Thyroid gland (tissue), 4 donors: ENCODE data around the gene SPTB. TPM values are rescaled to one million over a fixed set of nuclear protein-coding genes. Genes with fewer than 3 reads are reported as not detected.

Experiments
- DNase-seq, 2 donors: peaks; one replicate each; pipeline ENCODE4 v3.0.0-alpha.2; 2019
- H3K27ac ChIP-seq, 3 donors: fragments of 200-600 bp; sonication (generic); 1 replicate in 2 of 3; 2 replicates in 1 of 3; pipeline ENCODE4 v1.5.1; 2016 to 2019; ENCODE audit warnings: mild to moderate bottlenecking in 1 of 3, moderate library complexity in 1 of 3
- H3K27me3 ChIP-seq: fragments of 200-600 bp; sonication (generic); one replicate; pipeline ENCODE4 v1.5.1; 2019
- H3K36me3 ChIP-seq, 2 donors: fragments of 200-600 bp; sonication (generic); one replicate each; pipeline ENCODE4 v1.5.1; 2016 to 2019
- H3K4me1 ChIP-seq, 2 donors: fragments of 200-600 bp; sonication (generic); one replicate each; pipeline ENCODE4 v1.5.1; 2017 to 2019
- H3K4me3 ChIP-seq, 3 donors: fragments of 200-600 bp; sonication (generic); replicated peaks in 1 of 3; 1 replicate in 2 of 3; 2 replicates in 1 of 3; pipeline ENCODE4 v1.5.1; 2016; ENCODE audit warnings: mild to moderate bottlenecking in 1 of 3
- H3K9me3 ChIP-seq: fragments of 200-600 bp; sonication (generic); one replicate; pipeline ENCODE4 v1.5.1; 2017
- POLR2A ChIP-seq, 2 donors: fragments of 450-650 bp; IDR thresholded peaks; one replicate each; pipeline ENCODE4 v1.6.1; 2017; ENCODE audit warnings: antibody characterized with exemption in 2 of 2, mild to moderate bottlenecking in 2 of 2, moderate library complexity in 1 of 2
- WGBS, 2 donors: methylation state at CpG; one replicate each; pipeline ENCODE4 v1.1.5; 2017; 5-methylcytosine and 5-hydroxymethylcytosine counted together
- intact Hi-C: fragments of 100-400 bp; cut with DNase I; formaldehyde crosslinking; loops from one replicate; pipeline ENCODE4 v1.15.1; 2023
- total RNA-seq, 4 donors: library from RNA; depleted of rRNA; stranded (reverse); fragments of >200 nt; gene quantifications; one replicate each; pipeline ENCODE4 v1.2.3, GENCODE V29; 2016
- TF ChIP-seq, protein P1 (sequence below), 6 experiments: fragments of 200-600 bp in 3 of 6; fragments of 450-650 bp in 3 of 6; sonication (generic) in 3 of 6; IDR thresholded peaks; one replicate each; pipeline ENCODE4 v1.5.1; 2016 to 2019; ENCODE audit warnings: antibody characterized with exemption in 6 of 6, mild to moderate bottlenecking in 2 of 6, inconsistent platforms in 1 of 6, moderate library complexity in 1 of 6

SPTB gene
- total RNA-seq, 4 donors from 2014 or later = 0.33 to 1.9 (median 0.61) TPM

DNA sequence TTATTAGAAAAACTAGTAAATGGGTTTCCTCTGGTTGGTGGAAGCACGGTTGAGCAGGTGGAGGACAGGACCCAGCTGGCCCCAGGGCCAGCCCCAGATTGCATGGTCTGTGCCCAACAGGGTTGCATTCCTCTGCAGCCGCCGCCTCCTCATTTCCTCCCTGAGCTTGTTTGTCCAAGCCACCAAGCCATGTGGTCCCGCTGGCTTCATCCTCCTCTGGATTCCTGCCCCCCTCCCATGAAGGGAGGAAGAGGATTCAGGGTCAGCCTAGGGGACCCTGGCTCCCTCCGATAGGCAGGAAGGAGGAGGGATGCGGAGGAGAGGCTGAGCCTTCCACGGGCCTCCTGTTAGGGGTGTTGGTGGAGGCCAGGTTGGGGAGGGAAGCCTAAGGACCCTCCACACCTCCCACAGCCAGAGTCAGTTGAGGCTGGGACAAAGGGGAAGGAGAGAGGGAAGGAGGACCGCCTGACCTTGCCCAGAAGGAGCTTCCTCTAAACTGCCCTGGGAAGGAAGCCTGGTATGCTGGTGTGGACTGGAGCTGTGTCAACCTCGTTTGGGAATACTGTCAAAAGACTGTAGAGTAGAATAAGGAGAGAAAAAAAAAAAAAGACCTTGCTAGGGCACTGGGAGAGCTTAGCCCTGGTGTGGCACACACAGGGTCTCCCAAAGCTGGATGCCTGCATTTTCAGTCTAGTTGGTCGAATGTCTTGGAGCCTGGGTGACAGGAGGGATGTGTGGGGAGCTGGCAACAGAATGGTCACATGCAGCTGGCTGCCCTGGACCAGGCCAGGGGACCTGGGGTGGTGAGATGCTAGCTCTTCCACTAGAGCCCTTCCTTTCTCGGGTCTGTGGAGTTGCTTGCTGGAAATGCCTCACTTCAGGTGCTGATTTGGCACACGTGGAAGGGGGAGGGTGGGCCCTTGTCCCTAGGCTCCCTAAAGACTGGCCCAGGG lies 133.1 kb downstream of the SPTB start:
- Histone ChIP-seq H3K36me3 (peaks cover 23 to 29% of the 10 kb centered on the region in 2 donors), H3K27ac (peak overlapping the region; percentile 54 to 87 (median 70)), H3K27me3 (no peaks in the 10 kb centered on the region), H3K9me3 (no peaks in the 10 kb centered on the region), H3K4me3 (no peak overlapping the region), H3K4me1 (peaks cover 35 to 38% of the 10 kb centered on the region in 2 donors)
- peak; percentile 72 to 83 for DNase-seq
- intact Hi-C loops = no loop called here
- 40 to 44% methylated on average over 10 to 12 of the region's 12 CpGs for WGBS, 2 donors
- TF ChIP-seq, protein P1, sequence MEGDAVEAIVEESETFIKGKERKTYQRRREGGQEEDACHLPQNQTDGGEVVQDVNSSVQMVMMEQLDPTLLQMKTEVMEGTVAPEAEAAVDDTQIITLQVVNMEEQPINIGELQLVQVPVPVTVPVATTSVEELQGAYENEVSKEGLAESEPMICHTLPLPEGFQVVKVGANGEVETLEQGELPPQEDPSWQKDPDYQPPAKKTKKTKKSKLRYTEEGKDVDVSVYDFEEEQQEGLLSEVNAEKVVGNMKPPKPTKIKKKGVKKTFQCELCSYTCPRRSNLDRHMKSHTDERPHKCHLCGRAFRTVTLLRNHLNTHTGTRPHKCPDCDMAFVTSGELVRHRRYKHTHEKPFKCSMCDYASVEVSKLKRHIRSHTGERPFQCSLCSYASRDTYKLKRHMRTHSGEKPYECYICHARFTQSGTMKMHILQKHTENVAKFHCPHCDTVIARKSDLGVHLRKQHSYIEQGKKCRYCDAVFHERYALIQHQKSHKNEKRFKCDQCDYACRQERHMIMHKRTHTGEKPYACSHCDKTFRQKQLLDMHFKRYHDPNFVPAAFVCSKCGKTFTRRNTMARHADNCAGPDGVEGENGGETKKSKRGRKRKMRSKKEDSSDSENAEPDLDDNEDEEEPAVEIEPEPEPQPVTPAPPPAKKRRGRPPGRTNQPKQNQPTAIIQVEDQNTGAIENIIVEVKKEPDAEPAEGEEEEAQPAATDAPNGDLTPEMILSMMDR (IDR thresholded peaks at IDR 0.05) = no peak
- TF ChIP-seq POLR2A (IDR thresholded peaks at IDR 0.05) = no peak

DNA sequence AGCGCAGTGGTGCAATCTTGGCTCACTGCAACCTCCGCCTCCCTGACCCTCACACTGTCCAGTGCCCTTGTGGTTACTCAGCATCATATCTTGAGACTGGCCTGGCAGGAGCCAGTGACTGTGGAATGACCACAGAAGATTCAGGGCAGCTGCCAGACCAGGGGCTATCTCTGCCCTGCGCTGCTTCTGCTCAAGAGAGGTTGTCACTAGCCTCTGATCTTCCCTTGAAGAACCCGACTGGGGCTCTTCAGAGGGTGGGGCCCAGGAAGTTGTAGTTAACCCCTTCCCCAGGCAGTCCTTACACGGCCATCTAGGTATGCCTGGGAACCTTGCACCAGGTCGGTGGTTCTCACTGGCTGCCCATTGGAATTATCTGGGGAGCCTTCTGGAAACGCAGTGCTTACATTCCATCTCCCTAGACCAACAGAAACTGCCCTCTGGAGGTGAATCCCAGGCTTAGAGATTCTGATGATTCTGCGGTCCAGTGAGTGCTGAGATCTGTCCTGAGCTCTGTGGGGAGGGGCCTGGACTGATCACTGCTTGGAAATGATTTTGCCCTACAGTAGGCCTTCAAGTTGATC lies 134.1 kb downstream of the SPTB start:
- WGBS, 2 donors = 29 to 36% methylated on average over 4 to 8 of the region's 8 CpGs
- peak; percentile 64 to 72 for DNase-seq
- Histone ChIP-seq H3K27ac (peak overlapping the region; percentile 54 to 87 (median 70)), H3K9me3 (no peaks in the 10 kb centered on the region), H3K36me3 (peaks cover 32 to 39% of the 10 kb centered on the region in 2 donors), H3K4me1 (peaks cover 35 to 38% of the 10 kb centered on the region in 2 donors), H3K27me3 (no peaks in the 10 kb centered on the region), H3K4me3 (no peak overlapping the region)
- intact Hi-C loops = no loop called here
- TF ChIP-seq POLR2A (IDR thresholded peaks at IDR 0.05) = no peak
- TF ChIP-seq, protein P1 (IDR thresholded peaks at IDR 0.05) = peak in 3 of 6 experiments; percentile 10 to 41 (median 15)

GRCh38 chr14:64743061-64743460 lies 136.6 kb downstream of the SPTB start:
- Histone ChIP-seq H3K4me3 (no peak overlapping the region), H3K9me3 (no peaks in the 10 kb centered on the region), H3K4me1 (peaks cover 38 to 45% of the 10 kb centered on the region in 2 donors), H3K36me3 (peaks cover 32 to 43% of the 10 kb centered on the region in 2 donors), H3K27ac (no peak overlapping the region), H3K27me3 (no peaks in the 10 kb centered on the region)
- intact Hi-C loops = no loop called here
- 82 to 96% methylated on average over 3 to 10 of the region's 27 CpGs for WGBS, 2 donors
- no peak for DNase-seq
- no peak for TF ChIP-seq POLR2A (IDR thresholded peaks at IDR 0.05)
- TF ChIP-seq, protein P1 (IDR thresholded peaks at IDR 0.05) = no peak

GRCh38 chr14:64741961-64742360 lies 137.7 kb downstream of the SPTB start:
- Histone ChIP-seq H3K36me3 (peaks cover 32 to 43% of the 10 kb centered on the region in 2 donors), H3K27ac (no peak overlapping the region), H3K27me3 (no peaks in the 10 kb centered on the region), H3K4me1 (peaks cover 40 to 45% of the 10 kb centered on the region in 2 donors), H3K4me3 (no peak overlapping the region), H3K9me3 (no peaks in the 10 kb centered on the region)
- intact Hi-C loops = no loop called here
- no peak for DNase-seq
- 97 to 98% methylated on average over 7 to 15 of the region's 15 CpGs for WGBS, 2 donors
- TF ChIP-seq, protein P1 (IDR thresholded peaks at IDR 0.05) = no peak
- no peak for TF ChIP-seq POLR2A (IDR thresholded peaks at IDR 0.05)
